Kidney glomerular epithelial cell (primary cell): ENCODE data around the gene PRKCH.

Experiments
- DNase-seq: peaks from one replicate; lab custom pipeline; 2025; lab: John Stamatoyannopoulos, UW

PRKCH gene

DNA sequence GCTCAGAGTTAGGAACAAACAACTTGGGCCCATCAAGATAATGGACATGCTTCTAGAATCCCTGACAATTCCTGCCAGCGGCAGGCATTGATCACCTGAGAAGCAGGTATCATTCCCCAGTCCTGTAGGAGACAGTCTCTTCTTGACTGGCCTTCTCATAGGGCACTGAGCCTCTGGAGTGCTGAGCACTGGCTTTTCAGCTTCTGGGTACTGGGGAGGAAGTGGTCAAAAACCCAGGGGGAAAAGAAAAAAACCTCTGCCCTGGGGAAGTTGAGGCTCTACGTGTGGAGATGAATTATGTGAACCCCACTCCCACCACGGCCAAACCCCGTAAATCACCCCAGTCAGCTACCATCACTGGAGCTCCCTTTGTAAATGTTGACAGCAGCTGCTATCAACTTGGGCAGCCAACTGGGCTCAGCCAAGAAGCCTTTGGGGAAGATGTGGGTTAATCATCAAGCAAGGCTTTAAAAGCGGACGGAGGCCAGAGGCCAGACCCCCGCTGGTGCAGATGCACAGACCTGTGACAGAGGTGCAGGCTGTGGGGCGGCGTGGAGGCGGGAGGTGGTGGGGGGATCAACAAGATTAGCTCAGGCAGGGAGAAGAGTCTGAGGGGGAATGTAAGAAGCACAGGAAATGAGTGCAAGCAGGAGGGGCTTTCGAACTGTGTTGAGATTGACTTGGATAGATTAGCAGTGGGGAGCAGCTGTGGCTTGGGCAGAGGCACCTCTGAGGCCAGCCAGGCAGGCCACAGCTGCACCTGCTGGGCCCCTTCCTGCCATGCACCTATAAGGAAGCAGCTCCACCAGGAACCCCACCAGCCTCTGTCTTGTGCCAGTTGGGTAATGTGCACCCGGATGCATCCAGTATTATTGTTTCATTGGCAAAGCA is 268.6 kb downstream of the PRKCH start:
- no peak for DNase-seq

- no peak for DNase-seq
Observed at GRCh38 chr14:61591862-61592261, 270.5 kb downstream of the PRKCH start.

DNA sequence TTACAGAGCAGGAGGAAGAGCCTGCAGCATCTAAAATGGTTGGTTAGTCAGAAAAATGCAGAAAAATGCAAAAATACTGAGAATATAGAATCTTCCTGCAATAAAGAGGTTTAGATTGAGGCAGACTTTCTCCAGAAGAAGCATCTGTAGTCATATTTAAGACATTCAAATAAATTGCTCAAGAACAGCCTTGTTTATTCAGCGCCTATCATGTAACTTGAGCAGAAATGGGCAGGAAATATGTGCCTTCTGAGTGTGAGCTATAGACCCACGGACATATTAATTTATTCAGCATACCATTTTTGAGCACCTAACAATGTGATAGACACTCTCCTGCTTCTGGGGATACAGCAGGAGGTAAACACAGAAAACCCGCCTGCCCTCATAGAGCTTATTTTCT is 272.0 kb downstream of the PRKCH start:
- no peak for DNase-seq

DNA sequence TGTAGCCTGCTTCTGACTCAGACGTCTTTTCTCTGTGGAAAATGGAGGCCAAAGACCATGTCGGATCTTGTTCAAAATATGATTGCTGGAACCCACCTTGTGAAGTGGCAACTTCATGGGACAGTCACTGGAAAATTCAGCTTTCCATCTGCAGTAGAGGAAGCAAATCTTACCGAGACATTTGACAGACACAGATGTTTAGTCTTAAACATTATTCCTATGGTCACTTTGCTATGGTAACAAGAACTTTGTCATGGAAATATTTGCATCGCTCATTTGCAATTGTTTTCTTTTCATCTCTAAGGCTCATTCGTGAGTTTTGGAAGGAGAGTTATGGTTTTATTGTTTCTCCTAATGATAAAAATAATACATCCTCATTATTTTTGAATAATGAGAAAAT is 275.6 kb downstream of the PRKCH start:
- DNase-seq, result no peak

DNA sequence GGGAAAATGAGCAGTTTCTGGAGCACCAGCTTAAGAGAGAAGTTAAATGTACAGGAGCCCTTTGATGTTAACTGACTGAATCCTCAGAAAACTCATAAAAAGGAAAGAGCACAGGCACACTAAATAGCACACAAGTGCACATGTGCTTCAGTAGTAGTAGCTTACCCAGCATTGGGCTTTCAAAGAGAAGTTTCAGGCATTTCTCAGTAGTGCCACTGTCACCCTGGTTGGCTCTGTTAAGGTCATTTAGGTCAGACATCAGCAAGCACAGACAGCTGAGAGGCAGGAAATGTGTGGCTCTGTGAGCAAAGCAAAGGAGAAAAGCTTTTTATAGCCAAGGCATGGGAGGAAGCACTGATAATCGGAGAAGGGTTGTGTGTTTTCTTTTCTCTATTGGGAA is 277.6 kb downstream of the PRKCH start:
- DNase-seq, result no peak

DNA sequence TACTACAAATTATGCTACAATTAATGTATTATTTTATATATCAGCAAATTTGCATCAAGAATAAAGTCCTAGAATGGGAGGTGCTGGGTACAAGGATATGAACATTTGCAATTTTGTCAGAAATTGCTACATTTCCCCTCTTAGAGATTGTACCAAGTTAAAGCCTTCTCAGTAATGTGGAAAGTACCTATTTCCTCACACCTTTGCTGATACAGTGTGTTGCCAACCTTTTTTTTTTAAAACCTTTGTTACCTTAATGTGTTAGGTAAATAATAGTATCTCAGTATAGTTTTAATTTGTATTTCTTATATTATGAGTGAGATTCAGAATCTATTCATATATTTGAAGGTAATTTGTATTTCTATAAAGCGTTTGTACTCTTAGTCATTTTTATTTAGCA is 278.6 kb downstream of the PRKCH start:
- no peak for DNase-seq
